HG03378 (cell line): ENCODE measurements around the gene HOXA4.

ENCODE experiments used
- ATAC-seq: cut with Tn5 transposase; IDR thresholded peaks from one replicate; pipeline ENCODE4 v1.9.1; 2021; ENCODE audit warnings: mild to moderate bottlenecking, moderate library complexity; ENCODE audit not compliant: unreplicated experiment

The HOXA4 gene

DNA sequence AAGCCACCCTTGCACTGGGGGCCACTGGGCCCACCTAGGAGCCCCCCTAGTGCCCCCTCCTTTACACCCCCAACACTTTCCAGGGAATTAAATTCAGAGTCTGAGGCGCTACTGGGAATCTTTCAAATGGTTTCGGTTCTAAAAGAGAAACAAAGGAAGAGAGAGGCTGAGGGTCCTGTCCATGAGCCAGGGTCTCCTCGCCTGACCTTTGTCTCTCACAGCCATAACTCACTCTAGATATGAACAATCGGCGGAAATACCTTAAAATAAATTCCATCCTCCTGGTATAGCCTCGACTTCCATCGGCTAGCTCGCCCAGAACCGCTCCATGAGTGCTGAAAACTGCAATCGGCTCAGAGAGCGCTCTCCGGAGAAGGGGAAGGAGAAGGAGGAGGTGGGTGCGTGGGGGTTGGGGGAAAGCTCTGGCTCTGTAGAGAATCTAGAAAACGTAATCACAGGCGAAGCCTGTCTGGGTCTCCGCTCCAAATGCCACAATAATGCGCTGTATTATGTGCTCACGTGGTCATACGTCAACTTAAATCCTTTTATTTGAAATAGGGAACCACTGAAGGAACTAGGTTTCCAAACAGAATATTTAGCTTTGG is 12.6 kb downstream of the HOXA4 start:
- no peak for ATAC-seq

- no peak for ATAC-seq
Measured at GRCh38 chr7:27116962-27117886, 13.3 kb downstream of the HOXA4 start.

GRCh38 chr7:27116031-27116961 is 14.3 kb downstream of the HOXA4 start:
- no peak for ATAC-seq

DNA sequence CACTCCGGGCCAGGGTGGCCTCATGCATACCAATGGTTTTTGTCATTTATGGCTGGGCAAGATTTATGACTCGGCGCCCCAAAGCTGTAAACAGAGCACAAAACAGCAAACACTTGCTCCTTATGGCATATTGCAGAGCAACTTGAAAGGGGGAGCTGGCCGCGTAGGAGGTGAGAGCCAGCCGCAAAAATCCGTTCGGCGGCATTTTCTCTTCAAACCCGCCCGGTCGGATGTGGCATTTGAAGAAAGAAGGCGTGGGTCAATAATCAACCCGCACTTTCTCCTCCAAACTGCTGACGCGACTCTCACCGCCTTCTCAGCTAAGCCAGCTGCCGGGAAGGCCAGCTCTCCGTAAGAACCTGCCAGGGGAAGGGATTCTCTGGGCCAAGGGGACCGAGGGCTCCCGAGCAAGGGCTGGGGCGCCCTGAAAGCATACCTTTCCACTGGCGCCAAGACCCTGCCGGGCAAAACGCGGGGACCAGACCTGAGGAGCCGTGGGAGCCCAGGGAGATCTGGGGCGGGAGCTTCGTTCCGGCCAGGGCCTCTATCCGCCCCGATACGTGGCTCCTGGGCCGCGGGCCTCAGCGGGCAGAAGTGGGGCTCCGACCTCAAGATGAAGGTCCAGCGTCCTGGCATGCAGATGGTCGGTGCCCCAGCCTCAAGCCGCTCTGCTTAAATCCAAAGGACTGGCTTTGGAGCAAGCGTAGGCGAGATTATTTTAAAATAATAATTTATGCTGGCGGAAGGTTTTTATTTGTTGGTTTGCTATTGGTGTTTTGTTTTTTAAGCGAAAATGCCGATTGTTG is 15.1 kb downstream of the HOXA4 start:
- no peak for ATAC-seq

DNA sequence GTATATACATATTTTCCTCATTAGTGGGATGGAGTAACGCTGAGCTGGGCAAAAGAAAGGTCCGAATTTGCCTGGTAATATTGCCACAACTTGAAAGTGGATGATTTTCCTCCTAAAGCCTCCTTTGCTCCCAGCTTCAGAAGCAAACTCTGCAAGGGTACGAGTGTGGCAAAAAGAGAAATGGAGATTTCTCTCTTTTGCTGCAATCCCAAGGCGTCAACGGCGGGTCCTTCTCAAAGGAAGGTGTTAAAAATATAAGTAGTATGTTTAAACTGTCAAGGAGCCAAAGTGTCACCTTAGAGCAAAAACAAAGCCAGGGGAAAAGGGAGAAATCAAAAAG is 15.7 kb downstream of the HOXA4 start:
- ATAC-seq = no peak

DNA sequence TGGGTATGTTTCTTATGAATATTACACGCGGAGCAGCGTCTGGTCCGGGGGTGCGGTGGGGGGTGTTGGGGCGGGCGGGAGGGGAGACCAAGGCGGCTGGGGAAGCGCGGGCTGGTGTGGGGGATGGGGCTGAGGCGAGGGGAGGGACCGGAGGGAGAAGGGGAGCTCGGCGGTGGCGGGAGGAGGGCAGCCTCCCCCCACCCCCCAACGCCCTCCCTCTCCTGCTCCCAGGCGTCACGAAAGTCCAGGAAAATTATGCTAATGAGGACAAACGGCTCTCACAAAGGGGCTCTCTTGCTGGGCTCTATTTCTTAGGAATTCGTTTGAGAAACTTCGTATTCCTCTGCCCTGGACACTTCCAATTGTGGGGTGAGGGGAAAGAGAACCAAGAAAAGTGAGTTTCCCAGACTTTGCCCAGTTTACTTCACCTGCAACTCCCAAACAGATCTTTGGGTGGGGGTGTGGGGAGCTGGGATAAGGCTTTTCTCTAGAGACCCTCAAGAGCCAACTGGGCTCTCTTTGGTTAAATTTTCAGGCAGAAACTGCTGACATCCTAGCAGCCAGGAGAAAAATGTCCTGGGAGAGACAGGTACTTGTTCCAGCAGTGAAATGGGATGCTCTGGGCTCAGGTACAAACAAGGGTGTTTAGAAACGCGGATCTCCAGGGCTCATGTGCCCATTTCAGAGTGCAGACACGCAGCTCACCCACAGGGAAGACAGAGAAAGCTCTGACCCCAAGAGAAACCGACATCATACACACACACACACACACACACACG is 16.4 kb downstream of the HOXA4 start:
- no peak for ATAC-seq

GRCh38 chr7:27112955-27113949 is 17.3 kb downstream of the HOXA4 start:
- ATAC-seq = no peak

GRCh38 chr7:27112361-27112760 is 18.2 kb downstream of the HOXA4 start:
- no peak for ATAC-seq

- ATAC-seq = no peak
Measured at GRCh38 chr7:27111751-27112277, 18.7 kb downstream of the HOXA4 start.

- no peak for ATAC-seq
Measured at GRCh38 chr7:27111042-27111750, 19.4 kb downstream of the HOXA4 start.

GRCh38 chr7:27110186-27111031 is 20.1 kb downstream of the HOXA4 start:
- no peak for ATAC-seq

- ATAC-seq = no peak
Measured at GRCh38 chr7:27109466-27110185, 20.9 kb downstream of the HOXA4 start.

- no peak for ATAC-seq
Measured at GRCh38 chr7:27108390-27109127, 22.0 kb downstream of the HOXA4 start.

GRCh38 chr7:27107391-27108381 is 22.9 kb downstream of the HOXA4 start:
- ATAC-seq = no peak
